ENCODE results near the gene TBRG4.

TBRG4 gene

DNA sequence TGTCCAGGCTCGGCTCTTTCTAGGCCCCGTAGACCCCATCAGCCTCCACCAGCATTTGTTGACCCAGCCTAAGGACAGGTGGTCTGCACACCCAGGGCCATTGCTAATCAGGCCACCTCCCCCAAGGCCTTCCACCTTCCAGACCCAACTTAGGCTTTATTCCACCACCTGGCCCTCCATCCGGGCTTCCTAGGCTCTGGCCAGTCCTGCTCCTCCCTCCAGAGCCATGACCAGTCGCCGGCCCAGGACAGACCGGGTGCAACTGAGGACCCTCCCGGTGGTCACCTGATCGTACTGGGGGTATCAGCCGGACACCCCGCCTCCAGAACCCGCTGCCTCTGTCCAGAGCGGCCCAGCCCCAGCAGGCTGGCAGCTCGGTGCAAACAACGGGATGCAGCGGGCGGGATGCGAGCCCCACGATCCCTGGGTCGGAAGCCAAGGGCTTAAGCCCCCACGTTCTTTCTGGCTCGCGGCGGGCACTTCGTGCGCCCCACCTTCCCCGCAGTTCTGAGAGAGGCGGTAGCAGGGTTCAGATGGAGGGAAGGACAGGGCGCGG is 23.3 kb downstream of the TBRG4 start:
- no peak for DNase-seq

DNA sequence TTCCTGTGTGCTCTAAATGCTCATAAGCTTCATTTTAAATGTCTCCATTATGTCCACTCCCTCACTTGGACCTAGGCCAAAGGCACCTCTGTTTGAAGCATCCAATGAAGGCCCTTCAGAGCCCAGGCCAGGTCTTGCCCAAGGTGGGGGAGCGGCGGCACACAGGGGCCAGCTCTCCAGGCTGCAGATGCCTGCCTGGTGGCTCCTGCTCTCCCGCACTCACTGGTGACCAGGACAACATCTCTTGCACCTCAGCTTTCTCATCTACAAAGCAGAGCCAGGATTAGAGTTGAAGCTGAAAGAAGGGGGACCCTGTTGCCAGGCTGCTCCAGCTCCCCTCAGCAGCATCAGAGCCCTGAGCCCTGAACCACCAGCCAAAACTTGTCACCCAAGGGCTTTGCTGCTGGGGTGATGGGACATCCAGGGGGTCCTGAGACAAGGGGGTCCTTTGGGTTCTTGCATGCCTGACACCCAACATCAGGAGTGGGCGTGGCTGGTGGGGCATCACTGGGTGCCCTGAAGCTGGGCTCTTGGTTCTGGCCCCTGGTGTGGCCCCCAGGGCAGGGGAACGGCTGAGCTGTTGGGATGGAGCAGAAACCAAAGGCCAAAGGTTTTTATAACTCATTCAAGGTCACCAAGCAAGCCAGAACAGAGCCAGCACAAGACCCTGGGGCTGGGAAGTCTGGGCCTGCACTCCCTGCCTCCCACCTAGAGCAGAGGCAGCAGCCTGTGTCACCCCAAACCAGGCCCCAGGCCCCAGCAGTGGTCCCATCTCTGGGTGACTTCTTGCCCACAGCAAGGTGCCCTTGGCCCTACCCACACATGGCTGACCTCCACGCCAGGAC is 24.0 kb downstream of the TBRG4 start:
- DNase-seq = no peak

DNA sequence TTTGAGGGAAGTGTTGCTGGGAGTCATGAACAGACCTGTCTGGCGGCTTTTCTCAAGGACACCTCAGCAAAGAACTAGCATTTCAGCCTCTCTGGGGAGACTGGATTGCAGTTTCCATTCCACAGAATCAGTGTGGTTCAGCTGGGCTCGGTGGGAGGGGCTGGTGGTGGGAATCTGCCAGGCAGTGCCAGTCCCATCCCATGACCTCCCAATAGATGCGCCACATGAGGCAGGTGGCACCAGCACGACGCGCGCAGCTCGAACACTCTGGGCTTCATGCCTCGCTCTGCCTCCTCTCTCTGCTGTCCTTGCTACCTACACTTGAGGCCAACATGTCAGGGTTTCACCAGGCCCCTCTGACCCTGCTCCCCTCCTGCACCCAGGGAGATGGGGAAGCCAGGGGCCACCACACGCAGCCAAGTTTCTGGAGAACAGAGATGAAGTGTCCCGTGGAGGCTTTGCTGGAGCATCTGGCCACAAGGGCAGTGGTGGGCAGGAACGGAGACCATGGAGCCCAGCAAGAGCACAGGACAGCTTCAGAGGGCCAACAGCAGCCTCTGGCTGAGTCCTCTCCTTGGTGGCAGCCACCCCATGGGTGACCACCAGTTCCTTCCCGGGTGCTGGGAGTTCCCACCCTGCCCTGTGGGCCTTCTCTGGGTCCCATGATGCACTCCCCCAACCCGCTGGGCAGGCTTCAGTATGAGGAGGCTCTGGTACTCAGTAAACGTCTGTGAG is 25.0 kb downstream of the TBRG4 start:
- DNase-seq = no peak

DNA sequence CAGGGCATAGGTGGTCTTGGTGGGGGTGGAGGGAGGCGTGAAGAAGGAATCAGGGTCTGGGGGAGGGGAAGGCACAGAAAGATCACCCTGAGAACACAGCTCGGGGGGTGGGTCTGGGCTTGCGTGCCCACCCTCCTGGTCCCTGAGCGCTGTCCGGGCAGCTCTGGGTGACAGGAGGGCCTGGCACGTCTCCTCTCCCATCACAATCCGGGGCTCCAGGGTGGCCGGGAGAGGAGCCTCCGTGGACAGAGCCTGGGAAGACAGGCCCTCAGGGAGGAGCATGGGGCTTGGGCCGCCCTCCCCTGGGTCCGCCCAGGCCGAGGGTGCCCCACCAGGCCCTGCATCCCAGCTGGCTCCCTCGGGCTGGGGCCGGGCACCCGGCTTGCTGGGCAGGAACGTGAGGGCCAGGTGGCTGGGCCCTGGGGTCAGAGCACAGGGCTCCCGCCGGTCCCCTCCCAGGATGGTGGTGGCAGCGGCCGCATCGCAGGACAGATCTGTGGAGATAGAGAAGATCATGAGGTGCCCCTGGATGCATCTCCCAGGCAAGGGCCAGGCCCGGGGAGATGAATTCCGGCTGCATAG is 25.8 kb downstream of the TBRG4 start:
- no peak for DNase-seq

DNA sequence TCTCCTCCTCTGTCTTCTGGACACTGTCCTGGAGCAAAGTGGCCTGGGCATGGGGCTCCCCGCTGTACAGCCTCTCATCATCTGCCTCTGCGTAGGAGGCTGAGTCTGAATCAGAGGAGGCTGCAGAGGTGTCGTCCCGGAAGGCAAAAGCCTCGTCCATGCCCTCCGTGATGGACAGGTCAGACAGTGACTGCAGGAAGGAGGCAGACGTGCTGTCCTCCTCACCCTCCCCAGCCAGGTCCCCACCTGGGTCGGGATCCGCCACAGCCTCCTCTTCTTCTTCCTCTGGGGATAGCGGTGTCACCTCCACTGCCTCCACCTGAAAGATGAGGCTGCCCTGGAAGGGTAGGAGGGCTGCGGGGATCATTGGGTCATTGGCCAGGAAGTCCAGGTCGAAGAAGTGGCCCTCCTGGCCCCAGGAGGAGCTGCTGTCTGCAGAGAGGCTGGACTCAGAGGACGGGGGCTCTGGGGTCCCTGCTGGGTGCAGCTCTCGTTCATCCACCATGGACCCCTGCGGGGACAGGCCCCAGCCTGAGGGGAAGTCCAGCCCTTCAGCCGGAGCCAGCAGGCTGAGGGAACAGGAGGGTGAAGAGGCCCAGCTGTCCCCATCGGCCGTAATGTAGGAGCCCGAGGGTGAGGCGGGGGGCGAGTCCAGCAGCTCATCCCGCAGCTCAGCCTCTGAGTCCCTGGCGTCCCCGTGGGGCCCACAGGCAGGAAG is 26.4 kb downstream of the TBRG4 start:
- DNase-seq = no peak

DNA sequence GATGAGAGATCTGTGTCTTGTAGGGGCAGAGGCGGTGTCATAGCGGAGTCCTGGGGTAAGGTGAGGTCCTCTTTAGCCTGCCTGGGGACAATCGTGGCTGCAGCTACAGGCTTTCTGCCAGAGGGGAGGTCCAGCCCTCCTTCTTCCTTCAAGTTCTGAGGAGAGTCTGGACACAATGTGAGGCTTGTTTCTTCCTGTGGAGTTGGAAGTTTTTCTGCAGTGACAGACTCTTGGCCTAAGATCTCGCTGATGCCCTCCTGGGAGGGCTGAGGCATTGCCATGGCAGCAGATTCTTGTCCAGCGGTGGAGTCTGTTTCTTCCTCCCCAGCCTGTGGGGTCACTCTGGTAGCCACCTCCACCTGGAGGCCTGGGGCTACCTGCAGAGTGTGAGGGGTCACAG is 27.2 kb downstream of the TBRG4 start:
- no peak for DNase-seq

DNA sequence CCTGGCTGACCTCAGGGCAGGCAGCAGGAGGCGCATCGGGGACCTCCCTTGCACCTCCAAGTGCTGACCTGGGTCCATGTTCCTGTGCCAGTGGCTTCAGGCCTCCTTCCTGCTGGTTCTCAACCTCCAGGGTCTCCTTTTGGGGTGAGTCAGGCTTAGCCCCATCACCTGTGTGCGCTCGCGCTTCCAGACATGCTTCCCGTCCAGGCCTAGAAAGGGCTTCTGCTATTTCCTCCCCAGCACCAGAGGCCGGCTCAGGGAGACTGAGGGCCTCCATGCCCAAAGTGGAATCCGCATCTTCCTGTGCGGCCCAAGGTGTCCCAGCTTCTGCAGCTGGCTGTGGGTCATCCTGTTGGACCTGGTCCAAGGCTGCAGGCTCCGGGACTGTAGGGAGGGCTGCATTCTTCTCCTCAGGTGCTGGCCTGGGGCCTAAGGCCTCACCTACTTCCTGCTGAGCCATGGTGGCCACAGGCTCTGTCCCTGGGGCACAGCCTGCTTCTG is 28.6 kb downstream of the TBRG4 start:
- no peak for DNase-seq

DNA sequence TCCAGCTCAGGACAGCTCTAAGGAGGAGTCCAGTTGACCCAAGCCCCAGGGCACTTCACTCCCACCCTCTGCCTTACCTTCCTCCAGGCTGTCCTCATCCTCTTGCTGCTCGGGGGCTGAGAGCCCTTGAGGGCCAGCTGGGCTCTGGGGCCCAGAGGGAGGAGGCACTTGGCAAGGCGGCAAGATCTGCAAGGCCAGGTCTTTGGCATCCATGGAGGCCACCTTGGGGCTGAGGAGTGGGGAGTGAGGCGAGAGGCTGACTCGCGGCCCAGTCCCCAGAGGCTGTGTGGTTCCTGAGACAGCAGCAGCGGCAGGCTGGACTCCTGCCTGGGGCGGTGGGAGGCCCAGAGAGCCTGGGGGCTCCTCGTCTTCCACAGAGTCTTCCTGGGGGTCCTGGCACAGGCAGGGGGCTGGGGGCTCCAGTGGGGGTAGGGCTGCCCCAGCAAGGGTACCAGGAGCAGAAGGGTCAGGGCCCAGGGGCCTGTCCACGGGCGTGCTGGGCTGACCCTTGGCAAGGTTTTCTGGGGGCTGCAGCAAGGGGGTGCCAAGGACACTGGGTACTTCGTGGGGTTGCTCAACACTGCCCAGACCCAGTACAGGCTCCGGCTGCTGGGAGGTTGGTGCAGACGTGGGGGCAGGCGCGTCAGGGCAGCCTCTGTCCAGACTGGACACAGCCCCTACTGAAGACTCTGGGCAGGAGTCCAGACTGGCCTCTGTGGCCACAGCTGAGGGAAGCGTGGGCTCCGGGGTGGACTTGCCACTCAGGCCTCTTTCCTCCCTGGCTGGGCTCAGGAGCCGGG is 29.3 kb downstream of the TBRG4 start:
- no peak for DNase-seq

DNA sequence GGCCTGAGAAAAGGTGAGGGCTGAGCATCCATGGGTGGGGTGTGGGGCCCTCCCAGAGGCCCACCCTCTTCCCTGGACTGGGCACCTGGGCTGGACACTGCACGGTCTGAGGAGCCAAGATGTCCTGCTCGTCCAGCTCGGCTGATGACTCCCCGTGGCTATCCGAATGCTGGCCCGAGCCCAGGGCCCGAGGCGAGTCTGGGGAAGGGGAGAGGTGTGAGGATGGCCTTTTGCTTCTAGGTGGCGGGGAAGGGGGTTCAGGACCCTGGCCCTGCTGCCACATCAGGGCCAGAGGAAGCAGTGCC is 29.9 kb downstream of the TBRG4 start:
- no peak for DNase-seq

DNA sequence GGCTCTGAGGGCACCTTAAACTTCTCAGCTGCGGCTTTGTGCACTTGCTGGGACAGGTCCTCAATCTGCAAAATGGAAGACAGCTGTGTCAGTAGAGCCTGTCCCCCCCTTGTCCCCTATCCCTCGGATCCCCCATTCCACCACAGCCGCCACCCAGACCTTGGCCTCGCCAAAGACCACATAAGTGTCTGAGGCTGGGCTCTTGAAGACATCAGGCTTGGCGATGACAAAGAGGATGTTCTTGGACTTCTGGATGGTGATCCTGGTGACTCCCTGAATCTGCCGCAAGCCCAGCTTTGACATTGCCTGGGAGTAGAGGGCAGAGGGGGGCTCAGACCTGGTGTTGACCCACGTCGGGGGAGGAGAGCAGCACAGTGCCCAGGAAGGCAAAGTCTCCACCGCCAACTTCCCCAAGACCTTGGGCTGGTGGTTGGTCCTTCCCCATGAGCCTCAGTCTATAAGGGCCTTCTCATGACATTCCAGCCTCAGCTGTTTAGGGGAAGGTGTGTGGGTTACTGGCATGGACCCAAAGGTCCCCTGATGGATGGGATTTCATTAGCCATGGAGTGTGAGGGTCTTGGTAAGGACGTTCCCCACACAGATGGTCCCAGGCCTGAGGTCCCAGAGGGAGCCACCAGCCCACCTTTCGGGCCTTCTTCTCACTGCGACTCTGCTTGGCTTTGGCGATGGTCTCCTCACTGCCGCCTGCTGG is 30.4 kb downstream of the TBRG4 start:
- no peak for DNase-seq

DNA sequence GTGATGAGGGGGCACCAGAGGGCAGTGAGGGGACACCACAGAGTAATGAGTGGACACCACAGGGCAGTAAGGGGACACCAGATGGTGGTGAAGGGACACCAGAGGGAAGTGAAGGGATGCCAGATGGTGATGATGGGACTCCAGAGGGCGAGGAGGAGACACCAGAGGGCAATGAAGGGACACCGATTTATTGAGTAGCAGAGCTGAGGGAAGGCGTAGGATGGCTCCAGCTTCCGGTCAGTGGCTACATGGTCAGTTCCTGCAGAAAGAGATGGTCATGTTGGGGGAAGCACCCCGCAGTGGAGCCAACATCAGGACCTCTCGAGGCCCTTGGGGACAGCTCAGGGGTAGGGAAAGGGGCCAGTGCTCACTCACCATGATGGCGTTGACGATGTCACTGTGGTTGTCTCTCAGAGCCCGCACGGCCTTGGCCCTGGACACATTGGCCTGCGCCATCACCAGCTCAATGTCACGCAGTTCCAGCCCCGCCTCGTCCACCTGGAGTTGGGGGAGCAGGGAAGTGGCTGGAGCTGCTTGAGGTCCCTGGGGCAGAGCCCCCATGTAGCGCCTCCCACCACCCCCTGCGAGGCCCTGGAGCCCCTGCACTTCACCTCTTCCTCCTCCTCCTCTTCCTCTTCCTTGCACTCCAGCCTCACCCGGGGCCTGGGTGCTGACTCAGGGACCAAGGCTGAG is 31.1 kb downstream of the TBRG4 start:
- DNase-seq = no peak

DNA sequence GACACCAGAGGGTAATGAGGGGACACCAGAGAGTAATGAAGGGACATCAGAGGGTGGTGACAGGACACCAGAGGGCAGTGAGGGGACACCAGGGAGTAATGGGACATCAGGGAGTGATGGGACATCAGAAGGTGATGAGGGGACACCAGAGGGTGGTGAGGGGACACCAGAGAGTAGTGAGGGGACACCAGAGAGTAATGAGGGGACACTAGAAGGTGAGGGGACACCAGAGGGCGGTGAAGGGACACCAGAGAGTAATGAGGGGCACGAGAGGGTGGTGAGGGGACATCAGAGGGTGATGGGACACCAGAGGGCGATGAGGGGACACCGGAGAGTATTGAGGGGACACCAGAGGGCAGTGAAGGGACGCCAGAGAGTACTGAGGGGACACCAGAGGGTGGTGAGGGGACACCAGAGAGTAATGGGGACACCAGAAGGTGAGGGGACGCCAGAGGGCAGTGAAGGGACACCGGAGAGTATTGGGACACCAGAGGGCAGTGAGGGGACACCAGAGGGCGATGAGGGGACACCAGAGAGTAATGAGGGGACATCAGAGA is 33.3 kb downstream of the TBRG4 start:
- DNase-seq = no peak

DNA sequence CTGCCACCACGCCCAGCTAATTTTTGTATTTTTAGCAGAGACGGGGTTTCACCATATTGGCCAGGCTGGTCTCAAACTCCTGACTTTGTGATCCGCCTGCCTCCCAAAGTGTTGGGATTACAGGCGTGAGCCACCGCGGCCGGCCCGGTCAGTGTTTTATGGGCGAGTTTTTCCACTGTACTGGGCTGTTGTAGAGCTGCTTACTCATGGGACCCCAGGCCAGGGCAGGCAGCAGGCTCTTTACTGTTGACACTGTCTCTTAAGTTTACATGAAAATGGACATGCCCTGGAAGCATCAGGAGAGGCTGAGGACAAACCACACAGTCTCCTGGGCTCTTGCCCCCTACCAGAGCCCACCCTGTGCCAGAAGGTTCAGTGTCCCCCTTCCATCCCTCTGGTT is 33.9 kb downstream of the TBRG4 start:
- no peak for DNase-seq

DNA sequence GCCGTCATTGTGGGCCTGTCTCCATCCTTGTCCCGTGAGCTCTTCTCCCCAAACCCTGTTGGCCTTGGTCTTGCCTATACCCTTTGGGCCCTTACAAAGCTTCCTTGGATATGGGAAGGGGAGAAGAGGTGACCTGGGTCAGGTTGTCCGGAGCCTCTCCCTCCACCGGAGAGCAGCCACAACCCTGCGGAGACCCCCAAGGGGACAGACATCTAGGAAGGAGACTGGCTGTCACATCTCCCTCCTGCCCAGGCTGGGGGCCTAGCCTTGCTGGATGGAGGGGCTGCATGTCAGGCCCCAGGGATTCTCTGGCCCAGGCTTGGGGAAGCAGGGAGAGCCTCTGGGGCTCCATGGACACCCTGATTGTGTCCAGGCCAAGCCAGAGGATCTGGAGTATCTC is 34.6 kb downstream of the TBRG4 start:
- DNase-seq = no peak

DNA sequence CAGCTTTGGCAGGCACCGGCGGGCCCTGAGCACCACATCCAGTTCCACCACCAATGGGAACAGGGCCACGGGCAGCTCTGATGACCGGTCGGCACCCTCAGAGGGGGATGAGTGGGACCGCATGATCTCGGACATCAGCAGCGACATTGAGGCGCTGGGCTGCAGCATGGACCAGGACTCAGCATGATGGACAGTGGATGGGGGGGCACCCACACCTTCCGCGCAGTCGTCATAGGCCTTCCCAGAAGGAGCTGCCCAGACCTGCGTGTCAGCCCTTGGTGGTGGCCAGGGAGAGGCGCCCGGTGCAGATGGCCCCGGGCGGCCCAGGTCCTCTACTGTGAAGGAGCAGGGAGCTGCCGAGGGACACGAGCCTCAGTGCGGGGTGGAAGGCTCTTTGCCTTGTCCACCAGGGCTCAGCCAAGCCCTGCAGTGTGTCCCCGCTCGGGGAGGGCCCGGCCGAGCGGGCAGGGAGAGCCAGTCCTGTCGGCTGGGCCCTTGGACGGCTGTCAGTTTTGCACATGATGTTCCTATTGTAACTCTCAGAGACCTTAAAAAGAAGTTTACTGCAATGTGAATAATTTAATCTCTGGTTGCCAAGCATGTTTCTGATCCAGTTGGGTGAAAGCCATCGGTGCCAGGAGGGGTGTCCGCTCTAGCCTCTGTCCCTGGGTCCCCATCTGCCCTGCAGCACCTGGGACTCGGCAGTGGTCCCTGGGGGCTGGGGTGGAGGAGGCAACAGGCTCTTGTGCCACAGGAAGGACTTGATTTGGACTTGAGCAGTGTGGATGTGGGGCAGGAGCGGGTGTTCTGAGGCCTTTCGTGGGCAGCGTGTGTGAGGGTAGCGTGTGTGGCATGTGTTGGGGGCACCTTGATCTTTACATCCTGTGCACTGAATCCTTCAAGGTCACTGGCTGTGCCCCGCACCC is 35.4 kb downstream of the TBRG4 start:
- no peak for DNase-seq

DNA sequence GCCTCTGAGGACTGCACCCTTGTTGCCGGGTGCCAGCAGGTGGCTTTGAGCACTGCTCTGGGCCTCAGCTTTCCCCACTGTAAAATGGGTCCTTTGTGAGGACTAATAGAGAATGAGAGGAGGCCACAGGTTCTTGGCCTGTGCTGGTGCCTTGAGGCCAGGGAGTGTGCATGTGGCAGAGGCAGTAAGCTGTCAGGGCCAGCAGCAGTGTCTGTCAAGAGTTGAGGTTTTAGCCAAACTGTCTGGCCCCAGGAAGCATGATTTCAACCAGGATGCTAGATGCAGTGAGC is 36.2 kb downstream of the TBRG4 start:
- DNase-seq = no peak

DNA sequence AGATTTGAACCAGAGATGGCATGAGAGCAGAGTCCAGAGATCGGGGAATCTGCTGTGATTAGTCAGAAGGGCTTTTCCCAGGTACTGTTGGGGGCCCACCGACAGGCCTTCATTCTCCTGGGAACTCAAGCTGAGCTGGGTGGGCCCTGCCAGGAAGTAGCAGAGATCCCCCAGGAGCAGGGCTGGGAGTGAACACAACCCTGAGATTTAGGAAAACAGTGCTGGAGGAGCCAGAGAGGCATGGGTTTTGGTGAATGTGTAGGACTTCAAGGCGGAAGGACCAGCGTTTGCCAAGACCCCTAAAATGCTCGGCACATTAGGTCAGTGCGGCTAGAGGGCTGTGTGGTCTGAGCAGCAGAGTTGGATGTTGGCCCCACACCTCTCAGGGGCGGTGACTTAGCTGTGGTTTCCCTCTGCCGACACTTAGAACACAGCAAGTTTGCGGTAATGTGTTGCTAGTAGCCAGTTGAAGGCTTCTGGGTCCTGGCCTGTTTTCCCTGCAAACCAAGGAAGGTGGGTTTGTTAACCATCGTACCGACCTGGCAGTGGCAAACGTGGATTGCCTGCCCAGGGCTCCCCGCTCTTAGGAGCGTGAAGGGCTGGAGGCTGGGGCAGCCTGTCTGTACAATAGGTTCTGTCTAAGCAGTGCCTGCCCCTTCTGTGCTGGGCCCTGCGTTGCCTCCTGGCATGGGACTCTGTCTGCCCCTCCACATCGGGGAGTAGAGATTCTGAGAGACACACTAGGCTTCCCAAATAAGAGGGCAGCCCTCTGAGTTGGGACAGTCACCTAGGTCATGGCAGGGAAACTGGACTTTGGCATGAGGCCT is 36.8 kb downstream of the TBRG4 start:
- no peak for DNase-seq

DNA sequence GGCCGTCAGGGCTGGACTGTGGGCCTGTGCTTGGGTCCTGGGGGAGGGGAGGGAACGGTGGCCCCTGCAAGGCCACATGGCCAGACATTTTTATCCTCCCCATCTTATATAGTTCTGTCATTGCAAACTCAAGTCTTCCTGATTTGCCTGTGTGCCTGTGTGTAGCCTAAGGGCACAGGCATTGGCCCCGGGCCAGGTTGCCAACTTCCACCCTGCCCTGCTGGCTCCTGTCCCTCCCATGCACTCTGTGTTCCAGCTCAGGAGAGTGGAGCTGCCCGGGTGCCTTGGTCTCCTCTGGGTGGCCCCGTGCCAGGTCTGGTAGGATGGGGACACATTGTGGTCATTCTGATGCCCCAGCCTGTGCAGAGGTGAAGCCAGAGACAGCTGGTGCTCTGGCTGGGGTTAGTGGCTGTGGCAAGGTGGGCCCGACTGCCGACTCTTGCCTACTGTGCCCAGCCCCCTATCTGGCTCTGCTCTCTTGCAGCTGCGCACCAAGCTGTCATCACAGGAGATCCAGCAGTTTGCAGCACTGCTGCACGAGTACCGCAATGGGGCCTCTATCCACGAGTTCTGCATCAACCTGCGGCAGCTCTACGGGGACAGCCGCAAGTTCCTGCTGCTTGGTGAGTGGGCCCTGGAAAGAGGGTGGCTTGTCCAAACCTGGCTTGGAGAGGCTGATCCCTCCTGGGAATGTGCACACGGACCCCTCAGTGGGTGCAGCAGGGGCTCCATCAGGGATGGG is 37.5 kb downstream of the TBRG4 start:
- DNase-seq = no peak
